Hematopoietic multipotent progenitor cell treated with erythropoietin and hydrocortisone succinate and interleukin-3 and kit ligand, for 15 days (in vitro differentiated cells): ENCODE results near the gene SLC6A13.
"Not testable (repeated sequence)": the region's sequence is repeated elsewhere in the genome, so short reads cannot be mapped to it uniquely, and the experiment has no call there.

Experiments
- DNase-seq: peaks from one replicate; pipeline ENCODE4 v3.0.0-alpha.2; 2015; ENCODE audit warnings: low spot score

SLC6A13 gene

DNA sequence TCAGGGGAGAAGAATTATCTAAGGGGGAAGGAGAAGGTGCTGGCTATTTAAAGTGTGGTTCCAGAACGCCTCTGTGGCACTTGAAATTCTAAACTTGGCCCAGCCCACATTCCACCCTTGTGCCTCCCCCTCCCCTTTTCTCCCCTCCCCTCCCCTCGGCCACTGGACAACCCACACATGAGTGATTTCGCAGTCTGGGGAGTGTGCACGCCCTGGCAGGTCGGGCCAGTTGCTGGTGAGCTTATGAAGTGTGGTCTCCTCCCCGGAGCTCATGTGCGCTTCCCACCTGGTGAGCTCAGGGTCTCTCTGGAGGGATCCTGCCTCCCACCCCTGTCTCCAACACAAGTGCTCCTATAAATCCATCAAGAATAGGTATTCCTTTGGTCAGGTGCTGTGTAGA is at the start of gene SLC6A13:
Gene SLC6A13, minus strand, starts transcription at position 20 of the 400 bp plus-strand sequence. CDS start 2,784 bp downstream, outside the sequence.
- no peak for DNase-seq

GRCh38 chr12:308511-308910 is 45.9 kb upstream of the SLC6A13 start:
- no peak for DNase-seq

DNA sequence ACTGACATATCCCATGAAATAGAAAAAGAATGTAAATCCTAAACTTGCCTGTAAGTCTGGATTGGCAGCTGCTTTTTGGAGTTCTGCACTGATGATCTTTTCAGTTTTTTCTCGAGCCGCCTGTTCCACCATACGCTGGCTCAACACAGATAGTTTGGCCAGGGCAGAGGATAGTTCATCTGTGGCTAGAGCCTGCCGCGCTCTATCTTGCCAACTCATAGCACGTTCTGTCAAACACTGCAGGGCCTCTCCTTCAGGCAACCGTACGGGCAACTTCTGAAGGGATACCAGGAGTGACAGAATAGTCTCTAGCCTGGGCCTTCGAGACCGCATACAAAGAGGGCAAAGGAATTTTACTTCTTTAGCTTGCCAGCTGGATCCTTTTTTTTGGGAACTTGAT is 44.8 kb upstream of the SLC6A13 start:
- no peak for DNase-seq

DNA sequence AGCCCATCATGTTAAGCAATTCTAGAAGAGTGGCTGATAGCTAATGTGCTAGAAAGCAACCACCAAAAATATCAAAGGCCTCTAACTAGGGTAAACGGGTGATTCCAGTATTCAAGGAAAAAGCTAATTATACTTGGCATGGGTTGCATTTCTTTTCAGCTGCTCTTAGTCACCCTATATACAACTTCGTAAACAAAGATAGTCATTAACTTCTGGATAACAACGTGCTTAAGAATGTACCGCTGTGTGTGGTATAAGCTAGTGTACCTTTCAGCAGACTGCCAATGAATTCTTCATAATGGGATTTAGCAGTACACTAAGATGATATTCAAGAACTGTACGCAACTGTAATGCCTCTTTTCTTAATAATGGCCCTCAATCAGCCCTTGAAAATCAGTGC is 42.2 kb upstream of the SLC6A13 start:
- DNase-seq = no peak

DNA sequence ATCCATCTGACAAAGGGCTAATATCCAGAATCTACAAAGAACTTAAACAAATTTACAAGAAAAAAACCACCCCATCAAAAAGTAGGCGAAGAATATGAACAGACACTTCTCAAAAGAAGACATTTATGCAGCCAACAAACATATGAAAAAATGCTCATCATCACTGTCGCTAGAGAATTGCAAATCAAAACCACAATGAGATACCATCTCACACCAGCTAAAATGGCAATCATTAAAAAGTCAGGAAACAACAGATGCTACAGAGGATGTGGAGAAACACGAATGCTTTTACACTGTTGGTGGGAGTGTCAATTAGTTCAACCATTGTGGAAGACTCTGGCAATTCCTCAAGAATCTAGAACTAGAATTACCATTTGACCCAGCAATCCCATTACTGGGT is 40.1 kb upstream of the SLC6A13 start:
- not testable (repeated sequence) for DNase-seq

GRCh38 chr12:300166-300565 is 37.5 kb upstream of the SLC6A13 start:
- DNase-seq = not testable (repeated sequence)

GRCh38 chr12:299511-299910 is 36.9 kb upstream of the SLC6A13 start:
- not testable (repeated sequence) for DNase-seq

DNA sequence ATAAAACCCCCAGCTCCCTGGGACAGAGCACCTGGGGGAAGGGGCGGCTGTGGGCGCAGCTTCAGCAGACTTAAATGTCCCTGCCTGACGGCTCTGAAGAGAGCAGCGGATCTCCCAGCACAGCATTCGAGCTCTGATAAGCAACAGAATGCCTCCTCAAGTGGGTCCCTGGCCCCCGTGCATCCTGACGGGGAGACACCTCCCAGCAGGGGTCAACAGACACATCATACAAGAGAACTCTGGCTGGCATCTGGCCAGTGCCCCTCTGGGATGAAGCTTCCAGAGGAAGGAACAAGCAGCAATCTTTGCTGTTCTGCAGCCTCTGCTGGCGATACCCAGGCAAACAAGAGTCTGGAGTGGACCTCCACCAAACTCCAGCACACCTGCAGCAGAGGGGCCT is 35.4 kb upstream of the SLC6A13 start:
- DNase-seq = not testable (repeated sequence)

GRCh38 chr12:295132-295531 is 32.5 kb upstream of the SLC6A13 start:
- no peak for DNase-seq

DNA sequence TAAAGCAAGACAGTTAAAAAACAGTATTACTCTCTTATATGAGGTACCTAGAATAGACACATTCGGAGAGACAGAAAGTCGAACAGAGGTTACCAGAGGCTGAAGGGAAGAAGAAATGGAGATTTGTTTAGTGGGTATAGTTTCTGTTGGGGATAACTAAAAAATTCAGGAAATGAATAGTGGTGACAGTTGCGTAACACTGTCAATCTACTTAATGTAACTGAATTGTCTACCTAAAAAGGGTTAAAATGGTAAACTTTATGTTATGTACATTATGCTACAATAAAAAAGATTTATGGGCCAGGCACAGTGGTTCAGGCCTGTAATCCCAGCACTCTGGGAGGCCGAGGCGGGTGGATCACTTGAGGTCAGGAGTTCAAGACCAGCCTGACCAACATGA is 30.6 kb upstream of the SLC6A13 start:
- DNase-seq = no peak

DNA sequence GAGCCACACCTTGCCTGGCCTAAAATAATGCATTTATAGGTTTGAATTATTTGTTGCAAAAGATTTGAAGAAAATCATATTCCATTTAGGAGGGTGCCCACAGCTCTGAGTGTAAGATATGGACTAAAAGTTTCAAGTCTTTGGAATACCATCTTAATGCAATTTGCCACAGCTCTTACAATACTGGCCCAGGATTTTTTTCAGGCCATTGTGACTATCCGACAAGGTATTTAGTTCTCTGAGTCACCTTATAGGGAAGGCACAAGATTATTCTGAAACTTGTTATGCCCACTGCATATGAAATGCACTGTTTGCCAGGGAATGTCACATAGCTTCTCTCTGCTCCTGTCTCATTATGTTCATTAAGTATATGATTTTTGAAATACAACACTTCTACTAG is 29.6 kb upstream of the SLC6A13 start:
- no peak for DNase-seq

- DNase-seq = no peak
These were observed 28.6 kb upstream of the SLC6A13 start for GRCh38 chr12:291153-291723.

DNA sequence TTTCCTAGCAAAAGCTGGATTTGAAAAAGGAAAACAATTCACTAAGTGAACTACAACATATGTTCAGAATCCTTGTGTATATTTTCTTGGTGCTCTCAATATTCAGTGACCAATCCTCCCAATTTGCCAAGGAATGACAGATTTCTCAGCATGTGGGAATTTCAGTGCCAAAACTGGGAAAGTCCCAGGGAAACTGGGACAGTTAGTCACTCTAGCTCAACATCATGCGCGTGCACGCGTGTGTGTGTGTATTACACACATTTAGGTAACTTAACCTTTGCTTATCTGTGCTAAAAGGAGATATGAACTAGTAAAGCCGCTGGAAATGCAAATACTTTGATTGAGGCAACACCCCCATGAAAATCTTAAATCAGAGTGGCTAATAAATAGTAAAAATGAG is 26.1 kb upstream of the SLC6A13 start:
- no peak for DNase-seq

GRCh38 chr12:286531-287300 is 24.1 kb upstream of the SLC6A13 start:
- DNase-seq = no peak

DNA sequence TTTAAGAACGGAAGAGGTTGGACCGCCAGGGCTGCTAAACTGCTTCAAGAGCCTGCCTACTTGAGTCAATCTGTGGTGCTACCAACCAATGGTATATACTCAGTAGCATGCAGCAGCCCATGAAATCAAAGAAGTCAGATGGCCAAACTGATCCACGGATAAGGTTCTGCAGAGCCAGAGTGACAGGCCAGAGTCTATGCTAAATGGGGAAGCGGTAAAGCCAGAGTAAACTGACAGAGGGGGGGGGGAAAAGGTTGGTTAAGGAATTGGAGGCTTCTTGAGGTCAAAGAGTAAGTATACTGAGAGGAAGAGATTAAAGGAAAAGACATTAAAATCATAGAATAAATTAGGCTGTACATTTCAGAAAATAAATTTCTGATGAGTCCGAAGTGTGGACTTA is 15.4 kb upstream of the SLC6A13 start:
- DNase-seq = no peak

GRCh38 chr12:275812-276211 is 13.2 kb upstream of the SLC6A13 start:
- DNase-seq = no peak

DNA sequence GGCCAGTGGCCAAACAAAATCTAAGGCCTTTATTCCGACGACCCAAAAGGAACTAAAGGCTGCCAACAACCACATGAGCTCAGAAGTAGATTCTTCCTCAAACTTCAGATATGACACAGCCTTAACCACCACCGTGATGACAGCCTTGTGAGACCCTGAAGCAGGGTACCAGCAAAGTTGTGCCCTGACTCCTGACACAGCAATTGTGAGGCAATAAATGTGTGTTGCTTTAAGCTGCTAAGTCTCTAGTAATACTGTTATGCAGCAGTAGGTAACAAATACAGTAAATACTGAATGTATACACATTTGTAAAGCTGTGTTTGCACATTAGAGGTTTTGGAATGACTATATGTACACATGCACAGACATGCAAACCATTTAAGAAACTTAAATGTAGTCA is 10.7 kb upstream of the SLC6A13 start:
- DNase-seq = no peak

DNA sequence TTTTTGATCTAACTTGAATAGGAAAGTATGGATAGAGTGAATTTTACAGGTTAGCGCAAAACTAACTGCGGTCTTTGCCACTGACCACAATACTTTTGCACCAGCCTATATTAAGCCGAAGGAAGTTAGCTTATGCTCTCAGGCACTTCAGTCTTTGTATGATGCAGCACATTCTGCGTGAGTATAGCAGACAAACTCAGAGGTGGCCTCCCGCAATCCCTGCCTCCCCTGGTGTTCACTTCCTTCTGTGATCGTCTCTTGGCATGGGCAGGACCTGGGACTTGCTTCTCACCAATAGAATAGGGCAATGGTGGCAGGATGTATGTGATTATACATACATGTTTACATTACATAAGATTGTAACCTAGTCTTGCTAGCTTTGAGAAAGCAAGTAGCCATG is 10.3 kb upstream of the SLC6A13 start:
- DNase-seq = no peak

DNA sequence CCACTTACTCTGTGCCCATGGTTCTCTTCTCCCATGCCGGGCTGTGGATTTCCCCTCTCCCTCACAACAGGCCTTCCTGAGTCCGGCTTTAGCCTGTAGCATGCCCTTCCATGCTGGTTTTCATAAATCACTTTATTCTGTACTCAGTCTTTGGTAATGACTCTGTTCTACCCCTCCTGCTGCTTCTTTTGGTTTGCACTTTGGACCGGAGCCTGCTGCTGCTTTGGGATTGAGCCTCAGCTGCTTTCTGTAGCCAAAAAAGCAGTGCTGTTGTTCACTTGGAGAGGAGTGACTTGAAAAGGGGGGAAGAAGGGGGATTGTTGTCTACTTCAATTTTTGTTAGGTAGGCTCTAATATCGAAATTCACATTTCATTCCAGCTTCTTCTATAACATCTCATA is 8.5 kb upstream of the SLC6A13 start:
- no peak for DNase-seq

GRCh38 chr12:269191-269590 is 6.6 kb upstream of the SLC6A13 start:
- DNase-seq = no peak

GRCh38 chr12:268483-268840 is 5.8 kb upstream of the SLC6A13 start:
- no peak for DNase-seq

DNA sequence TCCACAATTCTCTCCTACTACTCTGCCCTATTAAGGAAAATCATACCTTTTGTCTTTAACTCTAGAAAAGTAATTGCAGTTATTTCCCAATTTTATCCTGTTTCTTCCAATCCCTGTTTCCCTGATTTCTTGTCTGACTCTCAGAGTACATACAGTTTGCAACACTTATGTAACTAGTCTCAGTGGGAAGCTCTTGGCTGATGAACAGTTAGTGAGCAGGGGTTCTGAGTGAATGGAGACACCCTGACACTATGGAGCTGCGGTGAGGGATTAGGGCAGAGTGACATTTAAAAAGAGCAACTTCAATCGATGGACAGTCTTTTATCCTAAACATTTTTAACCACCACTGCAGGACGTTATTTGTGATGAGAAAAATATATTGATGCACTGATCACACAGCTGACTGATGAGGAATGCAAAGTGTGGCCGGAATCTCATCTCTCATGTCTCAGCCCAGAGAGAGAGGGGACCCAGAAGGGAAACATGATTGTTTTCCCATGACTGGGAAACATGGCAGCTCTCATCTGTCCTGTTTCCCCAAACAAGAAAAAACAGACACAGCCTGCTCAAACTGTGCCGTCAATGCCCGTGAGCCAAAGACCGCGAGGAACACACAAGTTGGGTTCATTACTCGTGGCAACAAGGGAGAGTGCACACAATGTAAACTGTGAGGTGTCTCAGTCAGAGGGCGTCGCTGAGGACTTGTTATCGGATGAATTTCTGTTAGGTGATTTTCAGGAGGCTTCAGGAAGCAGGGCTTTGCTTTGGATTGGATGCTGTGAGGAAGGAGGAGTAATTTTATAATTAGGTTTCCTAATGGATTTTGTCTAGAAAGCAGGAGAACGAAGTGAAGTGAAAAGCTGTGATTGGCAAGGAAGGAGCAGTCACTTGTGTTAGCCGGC is 5.2 kb upstream of the SLC6A13 start:
- no peak for DNase-seq

GRCh38 chr12:265096-265495 is 2.5 kb upstream of the SLC6A13 start:
- no peak for DNase-seq
